HepG2 (cell line): ENCODE results near the gene NCAM2. TPM values are rescaled to one million over a fixed set of nuclear protein-coding genes. Genes with fewer than 3 reads are reported as not detected.

Source experiments
- ATAC-seq: fragments of 200-7000 bp; cut with Tn5 transposase; 3 replicates; pipeline ENCODE4 v1.9.1; 2020; ENCODE audit warnings: mild to moderate bottlenecking, moderate library complexity
- BruUV-seq: library from RNA; stranded (reverse); fragments of 400-500 nt; replicated peaks from 2 replicates; lab custom pipeline; 2021; lab: Mats Ljungman, UMichigan
- CTCF ChIA-PET: fragments of 300-600 bp; formaldehyde crosslinking; extraction: SDS; loops from one replicate; lab custom pipeline; 2021; ENCODE audit warnings: low total read pairs, inconsistent platforms, low intra/inter-chr PET ratio; lab: Yijun Ruan, JAX
- POLR2A ChIA-PET: fragments of 350-600 bp; sonication (Branson Sonifier 250); formaldehyde crosslinking; loops from one replicate; lab custom pipeline; 2020; ENCODE audit warnings: antibody characterized with exemption, inconsistent platforms; lab: Yijun Ruan, JAX
- DNase-seq: peaks from one replicate; pipeline ENCODE4 v3.0.0-alpha.2; 2015; ENCODE audit warnings: low spot score
- FAIRE-seq: peaks from 3 replicates; lab custom pipeline; 2011; peaks lifted over from hg19 to GRCh38; lab: Jason Lieb, UNC
- H2AFZ ChIP-seq: one replicate; pipeline ENCODE4 v1.6.1; 2011; ENCODE audit warnings: low read length, inconsistent platforms
- H3K27ac ChIP-seq: fragments of 300-600 bp; 3 replicates; pipeline ENCODE4 v1.8.0; 2011; ENCODE audit warnings: mixed run types, mild to moderate bottlenecking, mixed read lengths, low read length, inconsistent platforms; ENCODE audit not compliant: insufficient read depth; ENCODE audit errors: extremely low read length
- H3K27me3 ChIP-seq, 2 experiments: fragments of 200-600 bp in 1 of 2; 2 replicates in 1 of 2; 3 replicates in 1 of 2; pipeline versions ENCODE4 v1.6.0 to v1.8.0; 2011; ENCODE audit warnings: low read length in 2 of 2, mild to moderate bottlenecking in 2 of 2, moderate library complexity in 2 of 2, inconsistent platforms in 1 of 2; ENCODE audit not compliant: insufficient read depth in 2 of 2, control insufficient read depth in 1 of 2
- H3K36me3 ChIP-seq, 2 experiments: fragments of 200-600 bp in 1 of 2; replicated peaks in 1 of 2; 2 replicates in 1 of 2; 3 replicates in 1 of 2; pipeline versions ENCODE4 v1.5.1 to v1.8.0; 2011; ENCODE audit warnings: low read length in 2 of 2, inconsistent platforms in 1 of 2; ENCODE audit not compliant: insufficient read depth in 2 of 2, control insufficient read depth in 1 of 2
- H3K4me1 ChIP-seq: 2 replicates; pipeline ENCODE4 v1.5.1; 2012; ENCODE audit warnings: low read length, inconsistent platforms; ENCODE audit not compliant: insufficient read depth
- H3K4me2 ChIP-seq: 2 replicates; pipeline ENCODE4 v1.6.0; 2011; ENCODE audit warnings: low read depth, low read length, inconsistent platforms
- H3K4me3 ChIP-seq, 3 experiments: fragments of 200-600 bp in 1 of 3; sonication (generic), shearing (Covaris generic) in 1 of 3; replicated peaks in 1 of 3; 2 replicates each; pipeline ENCODE4 v1.5.1; 2011 to 2016; ENCODE audit warnings: low read length in 3 of 3, inconsistent platforms in 2 of 3, low read depth in 2 of 3, mild to moderate bottlenecking in 2 of 3, control low read depth in 1 of 3, mixed read lengths in 1 of 3; ENCODE audit not compliant: insufficient read depth in 1 of 3
- H3K79me2 ChIP-seq: one replicate; pipeline ENCODE4 v1.6.1; 2011; ENCODE audit warnings: low read length, inconsistent platforms; ENCODE audit not compliant: insufficient read depth
- H3K9ac ChIP-seq: 2 replicates; pipeline ENCODE4 v1.6.0; 2011; ENCODE audit warnings: mild to moderate bottlenecking, low read depth, low read length, inconsistent platforms; ENCODE audit not compliant: insufficient read depth
- H3K9me3 ChIP-seq: 2 replicates; pipeline ENCODE4 v1.5.1; 2012; ENCODE audit warnings: mild to moderate bottlenecking, low read length
- H4K20me1 ChIP-seq: 2 replicates; pipeline ENCODE4 v1.6.0; 2011; ENCODE audit warnings: inconsistent platforms, mild to moderate bottlenecking, low read length, moderate library complexity; ENCODE audit not compliant: insufficient read depth
- ARHGAP35 ChIP-seq: sonication (generic); formaldehyde crosslinking; IDR thresholded peaks from 2 replicates; pipeline ENCODE4 v1.9.0; 2022; ENCODE audit warnings: mild to moderate bottlenecking, inconsistent platforms, moderate library complexity, missing genetic modification reagents, borderline replicate concordance
- BORCS8-MEF2B ChIP-seq: sonication (generic); formaldehyde crosslinking; IDR thresholded peaks from 2 replicates; pipeline ENCODE4 v1.8.0; 2022; ENCODE audit warnings: mild to moderate bottlenecking, missing genetic modification reagents
- HDAC1 ChIP-seq: sonication (generic); formaldehyde crosslinking; IDR thresholded peaks from 2 replicates; pipeline ENCODE4 v1.5.1; 2020; ENCODE audit warnings: mild to moderate bottlenecking, missing genetic modification reagents
- IRX3 ChIP-seq: sonication (generic); formaldehyde crosslinking; IDR thresholded peaks from 2 replicates; pipeline ENCODE4 v1.8.1; 2023; ENCODE audit warnings: mild to moderate bottlenecking, low read depth, missing genetic modification reagents, borderline replicate concordance
- ISL2 ChIP-seq: sonication (generic); formaldehyde crosslinking; IDR thresholded peaks from 2 replicates; pipeline ENCODE4 v1.5.0; 2020; ENCODE audit warnings: missing genetic modification reagents
- RBM39 ChIP-seq: fragments of 200-400 bp; formaldehyde crosslinking; IDR thresholded peaks from one replicate; pipeline ENCODE4 v1.6.1; 2018; ENCODE audit warnings: antibody characterized with exemption, mild to moderate bottlenecking, low read depth, low read length; ENCODE audit not compliant: poor library complexity, severe bottlenecking
- ZFP82 ChIP-seq: sonication (generic); formaldehyde crosslinking; IDR thresholded peaks from 2 replicates; pipeline ENCODE4 v1.5.1; 2020; ENCODE audit warnings: mild to moderate bottlenecking, missing genetic modification reagents, borderline replicate concordance
- ZFY ChIP-seq: sonication (generic); formaldehyde crosslinking; IDR thresholded peaks from 2 replicates; pipeline ENCODE4 v1.4.0; 2020; ENCODE audit warnings: missing genetic modification reagents
- ZNF264 ChIP-seq: sonication (generic); formaldehyde crosslinking; IDR thresholded peaks from 2 replicates; pipeline ENCODE4 v1.4.0; 2020; ENCODE audit warnings: missing genetic modification reagents
- ZNF317 ChIP-seq: sonication (generic); formaldehyde crosslinking; IDR thresholded peaks from 2 replicates; pipeline ENCODE4 v1.5.0; 2020; ENCODE audit warnings: mild to moderate bottlenecking, missing genetic modification reagents
- ZNF331 ChIP-seq: sonication (generic); formaldehyde crosslinking; IDR thresholded peaks from 2 replicates; pipeline ENCODE4 v1.4.0; 2020; ENCODE audit warnings: missing genetic modification reagents
- ZNF484 ChIP-seq: sonication (generic); formaldehyde crosslinking; IDR thresholded peaks from 2 replicates; pipeline ENCODE4 v1.5.1; 2020; ENCODE audit warnings: mild to moderate bottlenecking, low read depth, missing genetic modification reagents, borderline replicate concordance
- ZNF776 ChIP-seq: sonication (generic); formaldehyde crosslinking; IDR thresholded peaks from 2 replicates; pipeline ENCODE4 v1.4.0; 2020; ENCODE audit warnings: mild to moderate bottlenecking, missing genetic modification reagents
- WGBS: methylation state at CpG from one replicate; pipeline ENCODE4 v1.1.6; 2017; ENCODE audit warnings: low lambda C conversion rate; 5-methylcytosine and 5-hydroxymethylcytosine counted together
- in situ Hi-C: cut with HindIII; loops from 2 replicates; pipeline ENCODE4 v1.10.0; 2017; ENCODE audit warnings: low pct_unique_long_range_greater_than_20kb; ENCODE audit not compliant: extremely low pct_ligation_motif_present
- intact Hi-C: fragments of 100-400 bp; cut with micrococcal nuclease; formaldehyde crosslinking; loops from one replicate; pipeline ENCODE4 v1.10.0; 2022; ENCODE audit not compliant: unreplicated experiment
- polyA plus RNA-seq, 8 experiments: library from polyadenylated mRNA; depleted of rRNA in 3 of 8; stranded (reverse) in 7 of 8; unstranded in 1 of 8; fragments of >200 nt; fragmentation: Illumina TruSeq in 4 of 8; extraction: Trizol in 4 of 8; gene quantifications; 2 replicates each; pipeline versions ENCODE4 v1.2.1 to v1.2.3, GENCODE V29; 2011 to 2016; ENCODE audit warnings: low read depth in 4 of 8, missing spikeins in 1 of 8, mixed read lengths in 1 of 8; ENCODE audit not compliant: insufficient read depth in 1 of 8
- total RNA-seq, 5 experiments: library from RNA; depleted of rRNA; stranded (reverse); fragments of >200 nt; fragmentation: Illumina TruSeq; extraction: Trizol; gene quantifications; 2 replicates each; pipeline ENCODE4 v1.2.3, GENCODE V29; 2016; ENCODE audit warnings: low read depth in 1 of 5
- TF ChIP-seq, protein P1 (sequence below): sonication (generic); formaldehyde crosslinking; IDR thresholded peaks from 2 replicates; pipeline ENCODE4 v1.4.0; 2020; ENCODE audit warnings: missing genetic modification reagents, borderline replicate concordance
- TF ChIP-seq, protein P2 (sequence below): sonication (generic); formaldehyde crosslinking; conservative IDR thresholded peaks from 2 replicates; pipeline ENCODE4 v1.8.0; 2022; ENCODE audit warnings: missing genetic modification reagents

The NCAM2 gene
- total and polyA plus RNA-seq, 2 of the 13 experiments (the other 11 are each of a cell fraction or from before 2014, with no cell fraction given): not detected

DNA sequence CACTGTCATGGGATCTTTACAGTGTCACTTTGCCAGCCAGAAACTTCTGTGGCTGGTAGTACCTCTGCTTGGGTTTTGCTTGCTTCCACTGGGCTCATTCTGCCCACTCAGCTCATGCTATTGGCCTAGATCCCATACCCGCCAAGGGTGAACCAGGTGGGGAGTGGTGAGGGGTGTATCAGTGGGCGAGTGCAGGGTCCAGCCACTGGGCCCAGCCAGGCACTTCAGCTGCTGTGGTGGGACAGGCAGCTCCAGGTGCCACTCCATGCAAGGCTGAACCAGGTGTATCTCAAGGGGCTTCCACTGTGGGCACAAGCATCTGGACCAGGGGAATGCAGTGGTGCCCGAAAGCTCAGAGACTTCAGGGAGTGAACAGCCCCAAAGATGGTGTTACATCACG, 398.2 kb downstream of the NCAM2 start (continued):
- TF ChIP-seq ZNF317 (CRISPR knock-in tag) (no peak), ZFP82 (no peak), HDAC1 (CRISPR knock-in tag) (no peak), ARHGAP35 (CRISPR knock-in tag) (no peak), ZFY (no peak), BORCS8-MEF2B (CRISPR knock-in tag) (no peak)
- TF ChIP-seq, protein P1, sequence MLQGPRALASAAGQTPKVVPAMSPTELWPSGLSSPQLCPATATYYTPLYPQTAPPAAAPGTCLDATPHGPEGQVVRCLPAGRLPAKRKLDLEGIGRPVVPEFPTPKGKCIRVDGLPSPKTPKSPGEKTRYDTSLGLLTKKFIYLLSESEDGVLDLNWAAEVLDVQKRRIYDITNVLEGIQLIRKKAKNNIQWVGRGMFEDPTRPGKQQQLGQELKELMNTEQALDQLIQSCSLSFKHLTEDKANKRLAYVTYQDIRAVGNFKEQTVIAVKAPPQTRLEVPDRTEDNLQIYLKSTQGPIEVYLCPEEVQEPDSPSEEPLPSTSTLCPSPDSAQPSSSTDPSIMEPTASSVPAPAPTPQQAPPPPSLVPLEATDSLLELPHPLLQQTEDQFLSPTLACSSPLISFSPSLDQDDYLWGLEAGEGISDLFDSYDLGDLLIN (CRISPR knock-in tag): no peak
- TF ChIP-seq, protein P2, sequence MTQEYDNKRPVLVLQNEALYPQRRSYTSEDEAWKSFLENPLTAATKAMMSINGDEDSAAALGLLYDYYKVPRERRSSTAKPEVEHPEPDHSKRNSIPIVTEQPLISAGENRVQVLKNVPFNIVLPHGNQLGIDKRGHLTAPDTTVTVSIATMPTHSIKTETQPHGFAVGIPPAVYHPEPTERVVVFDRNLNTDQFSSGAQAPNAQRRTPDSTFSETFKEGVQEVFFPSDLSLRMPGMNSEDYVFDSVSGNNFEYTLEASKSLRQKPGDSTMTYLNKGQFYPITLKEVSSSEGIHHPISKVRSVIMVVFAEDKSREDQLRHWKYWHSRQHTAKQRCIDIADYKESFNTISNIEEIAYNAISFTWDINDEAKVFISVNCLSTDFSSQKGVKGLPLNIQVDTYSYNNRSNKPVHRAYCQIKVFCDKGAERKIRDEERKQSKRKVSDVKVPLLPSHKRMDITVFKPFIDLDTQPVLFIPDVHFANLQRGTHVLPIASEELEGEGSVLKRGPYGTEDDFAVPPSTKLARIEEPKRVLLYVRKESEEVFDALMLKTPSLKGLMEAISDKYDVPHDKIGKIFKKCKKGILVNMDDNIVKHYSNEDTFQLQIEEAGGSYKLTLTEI: no peak

GRCh38 chr21:21397464-21397863, 399.3 kb downstream of the NCAM2 start:
- no peak for DNase-seq
- Histone ChIP-seq H3K9me3 (peaks cover 90% of the 10 kb centered on the region), H3K27me3 (no peaks in the 10 kb centered on the region), H3K4me2 (no peak overlapping the region), H3K36me3 (no peaks in the 10 kb centered on the region), H4K20me1 (no peaks in the 10 kb centered on the region), H3K79me2 (no peaks in the 10 kb centered on the region), H3K9ac (no peak overlapping the region), H3K4me1 (no peaks in the 10 kb centered on the region), H2AFZ (no peak overlapping the region), H3K4me3 (no peak overlapping the region), H3K27ac (no peak overlapping the region)
- POLR2A ChIA-PET: no interaction called here
- CTCF ChIA-PET: no interaction called here
- in situ Hi-C loops: no loop called here
- FAIRE-seq: no peak
- ATAC-seq: no peak
- BruUV-seq: no TSS peak
- intact Hi-C loops: no loop called here
- TF ChIP-seq RBM39: no peak
- TF ChIP-seq ISL2 (CRISPR knock-in tag): no peak
- no peak for TF ChIP-seq ZNF776 (CRISPR knock-in tag)
- no peak for TF ChIP-seq ZNF484 (CRISPR knock-in tag)
- TF ChIP-seq ZNF264 (CRISPR knock-in tag): no peak
- TF ChIP-seq ZNF331 (CRISPR knock-in tag): no peak
- TF ChIP-seq IRX3: no peak
- 0% methylated on average over 2 of the region's 7 CpGs for WGBS
